ENCODE measurements around the gene GNG2. TPM values are rescaled to one million over a fixed set of nuclear protein-coding genes. Genes with fewer than 3 reads are reported as not detected.

The GNG2 gene
- total and polyA plus RNA-seq, 2 experiments from 2014 or later, result 9.9 to 14.8 TPM

GRCh38 chr14:51865953-51866747 lies 5.7 kb downstream of the GNG2 start:
- H4K20me1 ChIP-seq (replicated peaks; ENCODE audit: insufficient read depth), result no peaks in the 10 kb centered on the region
- H3K4me2 ChIP-seq, result no peak overlapping the region
- no peaks in the 10 kb centered on the region for H3K36me3 Mint-ChIP-seq (ENCODE audit: low read depth)
- no peaks in the 10 kb centered on the region for H3K36me3 ChIP-seq (ENCODE audit: insufficient read depth)
- peaks cover 33% of the 10 kb centered on the region for H3K27me3 ChIP-seq (ENCODE audit: insufficient read depth)
- no peak overlapping the region for H2AFZ ChIP-seq
- H3K4me3 ChIP-seq, result no peak overlapping the region
- DNase-seq (ENCODE audit: low spot score), result peak; percentile 51
- peaks cover 10% of the 10 kb centered on the region for H3K27me3 Mint-ChIP-seq (ENCODE audit: insufficient read depth, low read depth, poor library complexity)
- peaks cover 28% of the 10 kb centered on the region for H3K4me1 Mint-ChIP-seq
- no peaks in the 10 kb centered on the region for H3F3A ChIP-seq (replicated peaks; ENCODE audit: low read depth)
- H3K27ac Mint-ChIP-seq, result no peak overlapping the region
- H3K4me1 ChIP-seq (ENCODE audit: insufficient read depth), result peaks cover 56% of the 10 kb centered on the region
- no peak overlapping the region for H3K4me3 Mint-ChIP-seq
- H3K9me2 ChIP-seq (ENCODE audit: insufficient read depth), result peaks cover 3% of the 10 kb centered on the region; the same call in 1 of the 2 replicates
- no peak for TF ChIP-seq EZH2 (IDR thresholded peaks at IDR 0.05; ENCODE audit: low read depth, unreplicated experiment)
- no peak for TF ChIP-seq STAT1 (IDR thresholded peaks at IDR 0.05; ENCODE audit: unreplicated experiment)
- no peak for TF ChIP-seq REST (IDR thresholded peaks at IDR 0.05; ENCODE audit: unreplicated experiment)
- TF ChIP-seq NANOG (IDR thresholded peaks at IDR 0.05; ENCODE audit: borderline replicate concordance), result no peak
- H3K9me3 Mint-ChIP-seq, result no peaks in the 10 kb centered on the region
- peak; percentile 89 for ATAC-seq
- no peak overlapping the region for H3K27ac ChIP-seq (ENCODE audit: low read depth)
- peaks cover 17% of the 10 kb centered on the region for H3K79me2 ChIP-seq (replicated peaks; ENCODE audit: insufficient read depth)

- ATAC-seq (no peak), DNase-seq (ENCODE audit: low spot score) (no peak)
- Mint-ChIP-seq H3K9me3 (no peaks in the 10 kb centered on the region), H3K27ac (no peak overlapping the region), H3K27me3 (ENCODE audit: insufficient read depth, low read depth, poor library complexity) (peaks cover 4% of the 10 kb centered on the region), H3K36me3 (ENCODE audit: low read depth) (no peaks in the 10 kb centered on the region), H3K4me1 (peaks cover 16% of the 10 kb centered on the region), H3K4me3 (no peak overlapping the region)
- H3K27me3 ChIP-seq (ENCODE audit: insufficient read depth), result peaks cover 17% of the 10 kb centered on the region
- no peak overlapping the region for H3K4me3 ChIP-seq
- H2AFZ ChIP-seq, result no peak overlapping the region
- peaks cover 40% of the 10 kb centered on the region for H3K4me1 ChIP-seq (ENCODE audit: insufficient read depth)
- no peaks in the 10 kb centered on the region for H3K36me3 ChIP-seq (ENCODE audit: insufficient read depth)
- H3F3A ChIP-seq (replicated peaks; ENCODE audit: low read depth), result no peaks in the 10 kb centered on the region
- no peaks in the 10 kb centered on the region for H4K20me1 ChIP-seq (replicated peaks; ENCODE audit: insufficient read depth)
- no peak overlapping the region for H3K4me2 ChIP-seq
- no peak overlapping the region for H3K27ac ChIP-seq (ENCODE audit: low read depth)
- H3K9me2 ChIP-seq (ENCODE audit: insufficient read depth), result peaks cover 3% of the 10 kb centered on the region; the same call in 1 of the 2 replicates
- H3K79me2 ChIP-seq (replicated peaks; ENCODE audit: insufficient read depth), result peaks cover 19% of the 10 kb centered on the region
- TF ChIP-seq EZH2phosphoT487 (IDR thresholded peaks at IDR 0.05; ENCODE audit: unreplicated experiment) (no peak), REST (IDR thresholded peaks at IDR 0.05; ENCODE audit: unreplicated experiment) (no peak), JUNB (IDR thresholded peaks at IDR 0.05; ENCODE audit: unreplicated experiment) (no peak), POLR2AphosphoS5 (IDR thresholded peaks at IDR 0.05; ENCODE audit: low read depth) (no peak)
Measured at GRCh38 chr14:51867741-51868140, 7.3 kb downstream of the GNG2 start.
